ENCODE results near the gene SLC16A3. TPM values are rescaled to one million over a fixed set of nuclear protein-coding genes. Genes with fewer than 3 reads are reported as not detected.

SLC16A3 gene
- total and polyA plus RNA-seq, 2 of the 8 experiments (the other 6 are each of a cell fraction or from before 2014, with no cell fraction given), result 3.8 to 8.7 TPM

DNA sequence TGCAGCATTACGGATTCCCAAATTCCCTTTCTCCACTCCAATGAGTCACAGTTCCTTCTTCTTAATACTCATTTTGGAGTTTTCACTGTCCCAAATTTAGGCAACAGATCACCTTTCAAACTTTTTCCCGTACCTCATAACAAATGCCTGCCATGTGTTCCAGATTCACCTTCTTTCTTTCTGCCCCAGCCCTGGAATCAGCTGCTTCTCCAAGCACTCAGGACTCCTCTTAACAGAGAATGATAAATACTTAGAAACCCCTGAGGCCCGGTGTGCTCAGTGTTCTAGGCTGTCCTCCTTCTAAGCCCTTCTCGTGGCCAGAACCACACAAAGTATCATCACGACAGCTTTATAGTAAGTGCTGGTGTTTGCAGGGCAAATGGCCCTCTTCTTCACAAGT lies 29.7 kb downstream of the SLC16A3 start:
- H2BK15ac ChIP-seq (ENCODE audit: low read length), result no peak overlapping the region
- no peak overlapping the region for H3K4ac ChIP-seq (replicated peaks; ENCODE audit: insufficient read length, low read depth, low read length)
- no peak overlapping the region for H3K4me2 ChIP-seq (ENCODE audit: insufficient read depth in 1 of 2, low read depth in 2 of 2, low read length in 2 of 2)
- no peak overlapping the region for H2AFZ ChIP-seq (ENCODE audit: low read length)
- H4K91ac ChIP-seq (replicated peaks; ENCODE audit: insufficient read length, low read length), result no peak overlapping the region
- no peaks in the 10 kb centered on the region for H3K4me1 ChIP-seq (replicated peaks in 1 of 4; ENCODE audit: control insufficient read depth in 3 of 4, insufficient read depth in 4 of 4, low read length in 3 of 4)
- no peak overlapping the region for H3K14ac ChIP-seq (ENCODE audit: insufficient read length)
- no peaks in the 10 kb centered on the region for H3K23me2 ChIP-seq (ENCODE audit: low read depth, low read length)
- TF ChIP-seq TAF1 (IDR thresholded peaks at IDR 0.05; ENCODE audit: low read depth, low read length) (no peak), SAP30 (IDR thresholded peaks at IDR 0.05; ENCODE audit: insufficient read depth, insufficient replicate concordance, low read length) (no peak), RFX5 (IDR thresholded peaks at IDR 0.05; ENCODE audit: borderline replicate concordance, low read depth, low read length) (no peak), CHD2 (IDR thresholded peaks at IDR 0.05; ENCODE audit: low read length) (no peak), POU5F1 (IDR thresholded peaks at IDR 0.05; ENCODE audit: low read depth, low read length) (no peak), RAD21 (IDR thresholded peaks at IDR 0.05 in 1 of 2, conservative IDR thresholded peaks at IDR 0.05 in 1 of 2; ENCODE audit: low read depth in 2 of 2, low read length in 2 of 2) (no peak), CTBP2 (IDR thresholded peaks at IDR 0.05; ENCODE audit: borderline replicate concordance, insufficient read depth, insufficient read length, low read length) (no peak)
- POLR2A ChIA-PET (ENCODE audit: partially characterized antibody), result interaction anchor here (0.8 to 1.7 kb wide), 2 partner anchors 12 to 15 kb away, joined by 3 to 4 read pairs; no protein-coding TSS in a partner anchor
- H3K27ac ChIP-seq (ENCODE audit: low read depth, low read length), result no peak overlapping the region
- DNase-seq (ENCODE audit: low read depth in 1 of 2, low spot score in 2 of 2) (no peak), FAIRE-seq (no peak)
- peaks cover 6 to 69% of the 10 kb centered on the region in 2 experiments; a peak in 3 of 4 replicates for H3K79me2 ChIP-seq (ENCODE audit: control insufficient read depth in 1 of 2, insufficient read depth in 2 of 2, low read length in 2 of 2)
- no peak overlapping the region for H3K56ac ChIP-seq (replicated peaks; ENCODE audit: insufficient read length, low read depth, low read length)
- no peak overlapping the region for H3K9ac ChIP-seq (replicated peaks in 1 of 4; ENCODE audit: extremely low read depth in 1 of 4, low read depth in 3 of 4, low read length in 3 of 4)
- no peaks in the 10 kb centered on the region for H3K27me3 ChIP-seq (replicated peaks in 1 of 4; ENCODE audit: control insufficient read depth in 3 of 4, extremely low read depth in 1 of 4, insufficient read depth in 3 of 4, low read length in 3 of 4)
- H2AK5ac ChIP-seq (ENCODE audit: low read depth, low read length), result no peak overlapping the region
- no peak overlapping the region for H2BK5ac ChIP-seq (ENCODE audit: low read depth, low read length)
- H2BK12ac ChIP-seq (ENCODE audit: low read depth, low read length), result no peak overlapping the region
- H4K5ac ChIP-seq (ENCODE audit: insufficient read length, low read depth, low read length), result no peak overlapping the region
- H2BK120ac ChIP-seq (replicated peaks; ENCODE audit: low read depth, low read length), result no peak overlapping the region
- H3K36me3 ChIP-seq (ENCODE audit: control insufficient read depth in 2 of 4, insufficient read depth in 4 of 4, low read length in 3 of 4), result peaks cover 28 to 84% (median 66%) of the 10 kb centered on the region in 4 experiments
- no peak overlapping the region for H3K18ac ChIP-seq (ENCODE audit: extremely low read depth, low read length)
- peaks cover 0 to 4% of the 10 kb centered on the region in 2 experiments; a peak in 1 of 4 replicates for H3K9me3 ChIP-seq (ENCODE audit: insufficient read depth in 2 of 2, low read depth in 1 of 2, low read length in 1 of 2)
- CTCF ChIA-PET (ENCODE audit: partially characterized antibody), result no interaction called here
- no peak overlapping the region for H4K8ac ChIP-seq (ENCODE audit: extremely low read depth, insufficient read depth, low read length)
- peaks cover 21 to 34% of the 10 kb centered on the region in 2 experiments for H4K20me1 ChIP-seq (replicated peaks in 1 of 2; ENCODE audit: control insufficient read depth in 1 of 2, insufficient read depth in 2 of 2, low read length in 2 of 2)
- H2BK20ac ChIP-seq (ENCODE audit: low read length), result no peak overlapping the region
- no peak overlapping the region for H3K23ac ChIP-seq (ENCODE audit: insufficient read length)
- no peak overlapping the region for H3K4me3 ChIP-seq (ENCODE audit: extremely low read depth in 1 of 4, insufficient read depth in 2 of 4, low read depth in 3 of 4, low read length in 4 of 4)
- 91% methylated on average over 5 of the region's 5 CpGs; no CpG with 5 or more reads in 1 of the 2 experiments for WGBS, 2 experiments (ENCODE audit: extremely low coverage in 1 of 2, insufficient coverage in 1 of 2, insufficient read length in 1 of 2, insufficient replicate concordance in 2 of 2, low coverage in 1 of 2, low lambda C conversion rate in 2 of 2, missing lambda C conversion rate in 1 of 2)
- H3K79me1 ChIP-seq (ENCODE audit: low read depth, low read length), result peaks cover 16% of the 10 kb centered on the region

Measured in H1 (cell line).